H1 (cell line): ENCODE measurements around the gene RPS19. TPM values are rescaled to one million over a fixed set of nuclear protein-coding genes. Genes with fewer than 3 reads are reported as not detected.

ENCODE experiments used
- CBX5 ChIP-seq: fragments of 300-800, 300-1000 bp; sonication (generic); IDR thresholded peaks from 2 replicates; pipeline ENCODE4 v1.7.1; 2016; ENCODE audit warnings: antibody characterized with exemption, low read length, low read depth
- CBX8 ChIP-seq: fragments of 300-800, 300-1000 bp; sonication (generic); IDR thresholded peaks from 2 replicates; pipeline ENCODE4 v1.7.1; 2016; ENCODE audit warnings: low read depth, low read length, borderline replicate concordance
- EZH2 ChIP-seq: fragments of 200-600 bp; sonication (generic); IDR thresholded peaks from 2 replicates; pipeline ENCODE4 v1.7.1; 2012; ENCODE audit warnings: low read depth, mild to moderate bottlenecking, moderate library complexity, low read length, inconsistent platforms; ENCODE audit not compliant: severe bottlenecking
- KDM4A ChIP-seq: IDR thresholded peaks from one replicate; pipeline ENCODE4 v1.7.1; 2012; ENCODE audit warnings: low read depth, mild to moderate bottlenecking, moderate library complexity, low read length, inconsistent platforms; ENCODE audit not compliant: severe bottlenecking
- NRF1 ChIP-seq: IDR thresholded peaks from 2 replicates; pipeline ENCODE4 v1.6.1; 2011; ENCODE audit warnings: mild to moderate bottlenecking, low read depth, low read length, improper control_type of control experiment
- POLR2A ChIP-seq, 2 experiments: IDR thresholded peaks; 1 replicate in 1 of 2; 2 replicates in 1 of 2; pipeline ENCODE4 v1.6.1; 2011; ENCODE audit warnings: low read depth in 2 of 2, low read length in 2 of 2, mild to moderate bottlenecking in 2 of 2; ENCODE audit errors: control extremely low read depth in 1 of 2
- RBBP5 ChIP-seq: IDR thresholded peaks from 2 replicates; pipeline ENCODE4 v1.7.1; 2012; ENCODE audit warnings: low read depth, mild to moderate bottlenecking, inconsistent platforms, low read length, moderate library complexity, borderline replicate concordance
- TBP ChIP-seq: IDR thresholded peaks from 2 replicates; pipeline ENCODE4 v1.6.1; 2011; ENCODE audit warnings: low read depth, low read length, improper control_type of control experiment
- TCF12 ChIP-seq: IDR thresholded peaks from 2 replicates; pipeline ENCODE4 v1.6.1; 2011; ENCODE audit warnings: low read depth, mild to moderate bottlenecking, low read length
- polyA plus RNA-seq, 7 experiments: library from polyadenylated mRNA; depleted of rRNA in 3 of 7; stranded (reverse) in 5 of 7; unstranded in 2 of 7; fragments of >200 nt in 5 of 7; fragments of 200-250 nt in 2 of 7; gene quantifications; 1 replicate in 5 of 7; 2 replicates in 1 of 7; 4 replicates in 1 of 7; pipeline versions ENCODE4 v1.2.1 to v1.2.3, GENCODE V29; 2011 to 2013; ENCODE audit warnings: missing spikeins in 2 of 7, mixed read lengths in 2 of 7
- total RNA-seq: library from RNA; stranded (reverse); fragmentation: NEBNext Ultra II Directional; extraction: Animal tissue kit (Norgen Biotek cat#: 25700); gene quantifications from 2 replicates; pipeline ENCODE4 v1.2.1, GENCODE V29; 2021
- TF ChIP-seq, protein P1 (sequence below): fragments of 300-600 bp; sonication (generic); IDR thresholded peaks from 2 replicates; pipeline ENCODE4 v1.7.1; 2012; ENCODE audit warnings: low read length, moderate library complexity, mild to moderate bottlenecking, inconsistent platforms; ENCODE audit not compliant: insufficient replicate concordance

The RPS19 gene
- total and polyA plus RNA-seq, 2 of the 8 experiments (the other 6 are each of a cell fraction or from before 2014, with no cell fraction given) = 2,817 to 5,751 TPM

- TF ChIP-seq, protein P1, sequence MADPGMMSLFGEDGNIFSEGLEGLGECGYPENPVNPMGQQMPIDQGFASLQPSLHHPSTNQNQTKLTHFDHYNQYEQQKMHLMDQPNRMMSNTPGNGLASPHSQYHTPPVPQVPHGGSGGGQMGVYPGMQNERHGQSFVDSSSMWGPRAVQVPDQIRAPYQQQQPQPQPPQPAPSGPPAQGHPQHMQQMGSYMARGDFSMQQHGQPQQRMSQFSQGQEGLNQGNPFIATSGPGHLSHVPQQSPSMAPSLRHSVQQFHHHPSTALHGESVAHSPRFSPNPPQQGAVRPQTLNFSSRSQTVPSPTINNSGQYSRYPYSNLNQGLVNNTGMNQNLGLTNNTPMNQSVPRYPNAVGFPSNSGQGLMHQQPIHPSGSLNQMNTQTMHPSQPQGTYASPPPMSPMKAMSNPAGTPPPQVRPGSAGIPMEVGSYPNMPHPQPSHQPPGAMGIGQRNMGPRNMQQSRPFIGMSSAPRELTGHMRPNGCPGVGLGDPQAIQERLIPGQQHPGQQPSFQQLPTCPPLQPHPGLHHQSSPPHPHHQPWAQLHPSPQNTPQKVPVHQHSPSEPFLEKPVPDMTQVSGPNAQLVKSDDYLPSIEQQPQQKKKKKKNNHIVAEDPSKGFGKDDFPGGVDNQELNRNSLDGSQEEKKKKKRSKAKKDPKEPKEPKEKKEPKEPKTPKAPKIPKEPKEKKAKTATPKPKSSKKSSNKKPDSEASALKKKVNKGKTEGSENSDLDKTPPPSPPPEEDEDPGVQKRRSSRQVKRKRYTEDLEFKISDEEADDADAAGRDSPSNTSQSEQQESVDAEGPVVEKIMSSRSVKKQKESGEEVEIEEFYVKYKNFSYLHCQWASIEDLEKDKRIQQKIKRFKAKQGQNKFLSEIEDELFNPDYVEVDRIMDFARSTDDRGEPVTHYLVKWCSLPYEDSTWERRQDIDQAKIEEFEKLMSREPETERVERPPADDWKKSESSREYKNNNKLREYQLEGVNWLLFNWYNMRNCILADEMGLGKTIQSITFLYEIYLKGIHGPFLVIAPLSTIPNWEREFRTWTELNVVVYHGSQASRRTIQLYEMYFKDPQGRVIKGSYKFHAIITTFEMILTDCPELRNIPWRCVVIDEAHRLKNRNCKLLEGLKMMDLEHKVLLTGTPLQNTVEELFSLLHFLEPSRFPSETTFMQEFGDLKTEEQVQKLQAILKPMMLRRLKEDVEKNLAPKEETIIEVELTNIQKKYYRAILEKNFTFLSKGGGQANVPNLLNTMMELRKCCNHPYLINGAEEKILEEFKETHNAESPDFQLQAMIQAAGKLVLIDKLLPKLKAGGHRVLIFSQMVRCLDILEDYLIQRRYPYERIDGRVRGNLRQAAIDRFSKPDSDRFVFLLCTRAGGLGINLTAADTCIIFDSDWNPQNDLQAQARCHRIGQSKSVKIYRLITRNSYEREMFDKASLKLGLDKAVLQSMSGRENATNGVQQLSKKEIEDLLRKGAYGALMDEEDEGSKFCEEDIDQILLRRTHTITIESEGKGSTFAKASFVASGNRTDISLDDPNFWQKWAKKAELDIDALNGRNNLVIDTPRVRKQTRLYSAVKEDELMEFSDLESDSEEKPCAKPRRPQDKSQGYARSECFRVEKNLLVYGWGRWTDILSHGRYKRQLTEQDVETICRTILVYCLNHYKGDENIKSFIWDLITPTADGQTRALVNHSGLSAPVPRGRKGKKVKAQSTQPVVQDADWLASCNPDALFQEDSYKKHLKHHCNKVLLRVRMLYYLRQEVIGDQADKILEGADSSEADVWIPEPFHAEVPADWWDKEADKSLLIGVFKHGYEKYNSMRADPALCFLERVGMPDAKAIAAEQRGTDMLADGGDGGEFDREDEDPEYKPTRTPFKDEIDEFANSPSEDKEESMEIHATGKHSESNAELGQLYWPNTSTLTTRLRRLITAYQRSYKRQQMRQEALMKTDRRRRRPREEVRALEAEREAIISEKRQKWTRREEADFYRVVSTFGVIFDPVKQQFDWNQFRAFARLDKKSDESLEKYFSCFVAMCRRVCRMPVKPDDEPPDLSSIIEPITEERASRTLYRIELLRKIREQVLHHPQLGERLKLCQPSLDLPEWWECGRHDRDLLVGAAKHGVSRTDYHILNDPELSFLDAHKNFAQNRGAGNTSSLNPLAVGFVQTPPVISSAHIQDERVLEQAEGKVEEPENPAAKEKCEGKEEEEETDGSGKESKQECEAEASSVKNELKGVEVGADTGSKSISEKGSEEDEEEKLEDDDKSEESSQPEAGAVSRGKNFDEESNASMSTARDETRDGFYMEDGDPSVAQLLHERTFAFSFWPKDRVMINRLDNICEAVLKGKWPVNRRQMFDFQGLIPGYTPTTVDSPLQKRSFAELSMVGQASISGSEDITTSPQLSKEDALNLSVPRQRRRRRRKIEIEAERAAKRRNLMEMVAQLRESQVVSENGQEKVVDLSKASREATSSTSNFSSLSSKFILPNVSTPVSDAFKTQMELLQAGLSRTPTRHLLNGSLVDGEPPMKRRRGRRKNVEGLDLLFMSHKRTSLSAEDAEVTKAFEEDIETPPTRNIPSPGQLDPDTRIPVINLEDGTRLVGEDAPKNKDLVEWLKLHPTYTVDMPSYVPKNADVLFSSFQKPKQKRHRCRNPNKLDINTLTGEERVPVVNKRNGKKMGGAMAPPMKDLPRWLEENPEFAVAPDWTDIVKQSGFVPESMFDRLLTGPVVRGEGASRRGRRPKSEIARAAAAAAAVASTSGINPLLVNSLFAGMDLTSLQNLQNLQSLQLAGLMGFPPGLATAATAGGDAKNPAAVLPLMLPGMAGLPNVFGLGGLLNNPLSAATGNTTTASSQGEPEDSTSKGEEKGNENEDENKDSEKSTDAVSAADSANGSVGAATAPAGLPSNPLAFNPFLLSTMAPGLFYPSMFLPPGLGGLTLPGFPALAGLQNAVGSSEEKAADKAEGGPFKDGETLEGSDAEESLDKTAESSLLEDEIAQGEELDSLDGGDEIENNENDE = no peak
- TF ChIP-seq NRF1 (no peak), RBBP5 (0 out of 2 replicates have a peak, but pooled peaks have one; percentile 56), EZH2 (no peak), KDM4A (peak; percentile 89), POLR2A (IDR thresholded peaks at IDR 0.05; ENCODE audit: control extremely low read depth in 1 of 2, low read depth in 2 of 2, low read length in 2 of 2) (peak in 1 of 2 experiments; percentile 76; a peak in 2 of 3 replicates), CBX8 (no peak), TBP (peak; percentile 80), TCF12 (0 out of 2 replicates have a peak, but pooled peaks have one; percentile 53), CBX5 (no peak)
Measured at GRCh38 chr19:41883821-41884733, 24.0 kb downstream of the RPS19 start (continued).
